K562 (cell line): ENCODE data around the gene CKM. TPM values are rescaled to one million over a fixed set of nuclear protein-coding genes. Genes with fewer than 3 reads are reported as not detected.

Source experiments
- ATAC-seq: fragments of 200-7000 bp; cut with Tn5 transposase; 3 replicates; pipeline ENCODE4 v1.9.1; 2020; ENCODE audit warnings: moderate library complexity
- BruUV-seq: library from RNA; stranded (reverse); fragments of 400-500 nt; replicated peaks from 2 replicates; lab custom pipeline; 2021; lab: Mats Ljungman, UMichigan
- CTCF ChIA-PET: fragments of 300-600 bp; formaldehyde crosslinking; extraction: SDS; loops from one replicate; lab custom pipeline; 2021; ENCODE audit warnings: low intra/inter-chr PET ratio; lab: Yijun Ruan, JAX
- POLR2A ChIA-PET: fragments of 300-600, 350-650 bp; sonication (Branson Sonifier 250); formaldehyde crosslinking; extraction: SDS; loops from one replicate; lab custom pipeline; 2021; ENCODE audit warnings: antibody characterized with exemption, inconsistent platforms; lab: Yijun Ruan, JAX
- DNase-seq, 4 experiments: peaks; one replicate each; pipeline versions ENCODE4 v3.0.0 to v3.0.0-alpha.2; 2011 to 2018; ENCODE audit warnings: low spot score in 3 of 4, mixed read lengths in 3 of 4; ENCODE audit errors: extremely low read depth in 1 of 4
- FAIRE-seq: peaks from 2 replicates; lab custom pipeline; 2011; peaks lifted over from hg19 to GRCh38; lab: Jason Lieb, UNC
- H2AFZ ChIP-seq: 2 replicates; pipeline ENCODE4 v1.6.0; 2011; ENCODE audit warnings: low read depth, low read length, control low read depth, inconsistent platforms
- H3K27ac ChIP-seq: fragments of 200-600 bp; 3 replicates; pipeline ENCODE4 v1.8.0; 2011; ENCODE audit warnings: low read depth, mild to moderate bottlenecking, control low read depth, inconsistent platforms, low read length, moderate library complexity, mixed read lengths; ENCODE audit errors: extremely low read depth
- H3K27me3 ChIP-seq, 2 experiments: fragments of 300-600 bp in 1 of 2; 2 replicates in 1 of 2; 3 replicates in 1 of 2; pipeline versions ENCODE4 v1.6.0 to v1.8.0; 2011; ENCODE audit warnings: inconsistent platforms in 2 of 2, low read length in 2 of 2, mild to moderate bottlenecking in 1 of 2, mixed read lengths in 1 of 2, moderate library complexity in 1 of 2; ENCODE audit not compliant: control insufficient read depth in 2 of 2, insufficient read depth in 2 of 2
- H3K36me3 ChIP-seq: fragments of 300-600 bp; 3 replicates; pipeline ENCODE4 v1.8.0; 2011; ENCODE audit warnings: mild to moderate bottlenecking, low read length, inconsistent platforms; ENCODE audit not compliant: control insufficient read depth, insufficient read depth
- H3K4me1 ChIP-seq, 2 experiments: fragments of 200-600 bp in 1 of 2; replicated peaks in 1 of 2; 2 replicates in 1 of 2; 3 replicates in 1 of 2; pipeline versions ENCODE4 v1.5.1 to v1.8.0; 2011; ENCODE audit warnings: inconsistent platforms in 2 of 2, low read length in 2 of 2, mild to moderate bottlenecking in 1 of 2, mixed read lengths in 1 of 2, moderate library complexity in 1 of 2; ENCODE audit not compliant: control insufficient read depth in 2 of 2, insufficient read depth in 2 of 2
- H3K4me2 ChIP-seq: 2 replicates; pipeline ENCODE4 v1.6.1; 2011; ENCODE audit warnings: low read length, control low read depth, inconsistent platforms, mixed read lengths; ENCODE audit not compliant: insufficient read depth
- H3K4me3 ChIP-seq: fragments of 200-600 bp; sonication (generic), shearing (Covaris generic); 2 replicates; pipeline ENCODE4 v1.5.1; 2016; ENCODE audit warnings: control low read depth, inconsistent platforms
- H3K79me2 ChIP-seq: fragments of 200-600 bp; 3 replicates; pipeline ENCODE4 v1.8.0; 2011; ENCODE audit warnings: low read length, inconsistent platforms; ENCODE audit not compliant: control insufficient read depth, insufficient read depth
- H3K9ac ChIP-seq, 2 experiments: 2 replicates each; pipeline versions ENCODE4 v1.6.0 to v1.6.1; 2011; ENCODE audit warnings: low read depth in 2 of 2, low read length in 2 of 2, control low read depth in 1 of 2, inconsistent platforms in 1 of 2, mild to moderate bottlenecking in 1 of 2, mixed read lengths in 1 of 2; ENCODE audit not compliant: insufficient read depth in 1 of 2
- H3K9me1 ChIP-seq: one replicate; pipeline ENCODE4 v1.6.0; 2011; ENCODE audit warnings: inconsistent platforms, mild to moderate bottlenecking, low read length, moderate library complexity; ENCODE audit not compliant: control insufficient read depth, insufficient read depth
- H3K9me3 ChIP-seq: replicated peaks from 2 replicates; pipeline ENCODE4 v1.5.1; 2011; ENCODE audit warnings: low read depth, low read length, inconsistent platforms; ENCODE audit not compliant: control insufficient read depth, insufficient read depth
- H4K20me1 ChIP-seq: replicated peaks from 2 replicates; pipeline ENCODE4 v1.6.1; 2011; ENCODE audit warnings: low read length, inconsistent platforms, mixed read lengths; ENCODE audit not compliant: control insufficient read depth, insufficient read depth
- ATF6 ChIP-seq: sonication (generic); formaldehyde crosslinking; IDR thresholded peaks from 2 replicates; pipeline ENCODE4 v1.4.0; 2020; ENCODE audit warnings: mild to moderate bottlenecking, missing genetic modification reagents
- CBX5 ChIP-seq: IDR thresholded peaks from 2 replicates; pipeline ENCODE4 v1.6.1; 2014; ENCODE audit warnings: low read depth, borderline replicate concordance
- FOXA3 ChIP-seq, 2 experiments: fragments of 450-650 bp in 1 of 2; sonication (generic) in 1 of 2; formaldehyde crosslinking; IDR thresholded peaks in 1 of 2; conservative IDR thresholded peaks in 1 of 2; 2 replicates each; pipeline versions ENCODE4 v1.4.0 to v1.8.0; 2020 to 2022; ENCODE audit warnings: mild to moderate bottlenecking in 2 of 2, missing genetic modification reagents in 1 of 2
- FOXK1 ChIP-seq: sonication (generic); formaldehyde crosslinking; IDR thresholded peaks from 2 replicates; pipeline ENCODE4 v1.8.0; 2022; ENCODE audit warnings: missing genetic modification reagents, mild to moderate bottlenecking, borderline replicate concordance
- HDAC1 ChIP-seq, 2 experiments: fragments of 450-650 bp; IDR thresholded peaks; 2 replicates each; pipeline ENCODE4 v1.6.1; 2016 to 2017; ENCODE audit warnings: inconsistent platforms in 1 of 2, mild to moderate bottlenecking in 1 of 2, moderate library complexity in 1 of 2
- PRMT5 ChIP-seq: sonication (generic); formaldehyde crosslinking; IDR thresholded peaks from 2 replicates; pipeline ENCODE4 v1.5.0; 2020; ENCODE audit warnings: missing genetic modification reagents
- RAD51 ChIP-seq: fragments of 450-650 bp; IDR thresholded peaks from 2 replicates; pipeline ENCODE4 v1.7.1; 2016; ENCODE audit warnings: low read depth, mild to moderate bottlenecking, borderline replicate concordance
- SMAD4 ChIP-seq: fragments of 250-450 bp; sonication (Bioruptor Pico); conservative IDR thresholded peaks from 2 replicates; pipeline ENCODE4 v1.8.0; 2021; ENCODE audit warnings: inconsistent platforms, mild to moderate bottlenecking, moderate library complexity
- SPI1 ChIP-seq: IDR thresholded peaks from 2 replicates; pipeline ENCODE4 v1.6.1; 2011; ENCODE audit warnings: low read depth, low read length, control low read depth, borderline replicate concordance
- TEAD4 ChIP-seq, 2 experiments: sonication (generic) in 1 of 2; formaldehyde crosslinking in 1 of 2; IDR thresholded peaks; 2 replicates each; pipeline versions ENCODE4 v1.6.1 to v1.8.0; 2012 to 2022; ENCODE audit warnings: borderline replicate concordance in 1 of 2, inconsistent platforms in 1 of 2, low read length in 1 of 2, mild to moderate bottlenecking in 1 of 2, missing genetic modification reagents in 1 of 2
- ZBTB7A ChIP-seq: IDR thresholded peaks from 2 replicates; pipeline ENCODE4 v1.6.1; 2011; ENCODE audit warnings: low read depth, mild to moderate bottlenecking, low read length, moderate library complexity, borderline replicate concordance; ENCODE audit not compliant: control insufficient read depth
- ZNF444 ChIP-seq: fragments of 250-450 bp; sonication (Bioruptor Pico); IDR thresholded peaks from 2 replicates; pipeline ENCODE4 v1.4.0; 2020; ENCODE audit warnings: mild to moderate bottlenecking, moderate library complexity
- WGBS: fragments of 100-300 bp; shearing (Covaris generic); methylation state at CpG from one replicate; pipeline ENCODE4 v1.1.6; 2016; ENCODE audit warnings: low coverage, mixed read lengths; ENCODE audit not compliant: insufficient coverage; ENCODE audit errors: missing lambda C conversion rate; 5-methylcytosine and 5-hydroxymethylcytosine counted together
- in situ Hi-C: fragments of 300-500 bp; cut with MboI; formaldehyde crosslinking; loops from 4 replicates; pipeline ENCODE4 v1.15.0; 2018; ENCODE audit warnings: inconsistent platforms, mixed read lengths
- intact Hi-C: fragments of 100-400 bp; cut with micrococcal nuclease; formaldehyde crosslinking; loops from 2 replicates; pipeline ENCODE4 v1.14.2; 2022
- polyA plus RNA-seq, 8 experiments: library from polyadenylated mRNA; depleted of rRNA in 4 of 8; stranded (reverse) in 5 of 8; unstranded in 3 of 8; fragments of >200 nt; fragmentation: Nextera tagmentation in 2 of 8; fragmentation: Illumina TruSeq in 1 of 8; extraction: Ambion mirVana in 2 of 8; extraction: Trizol in 1 of 8; gene quantifications; 2 replicates each; pipeline versions ENCODE4 v1.2.1 to v1.2.3, GENCODE V29; 2011 to 2014; ENCODE audit warnings: inconsistent platforms in 1 of 8, missing spikeins in 1 of 8
- total RNA-seq, 7 experiments: library from RNA; depleted of rRNA in 6 of 7; stranded (reverse); fragments of >200 nt in 6 of 7; fragmentation: Illumina TruSeq in 2 of 7; extraction: Trizol in 2 of 7; gene quantifications; 2 replicates each; pipeline versions ENCODE4 v1.2.1 to v1.2.3, GENCODE V29; 2011 to 2021; ENCODE audit warnings: low replicate concordance in 1 of 7
- TF ChIP-seq, protein P1 (sequence below): fragments of 450-650 bp; IDR thresholded peaks from 2 replicates; pipeline ENCODE4 v1.6.1; 2017; ENCODE audit warnings: mild to moderate bottlenecking, moderate library complexity
- TF ChIP-seq, protein P2 (sequence below): fragments of 250-450 bp; sonication (Bioruptor Pico); IDR thresholded peaks from 2 replicates; pipeline ENCODE4 v1.9.0; 2021; ENCODE audit warnings: mild to moderate bottlenecking
- TF ChIP-seq, protein P3 (sequence below): sonication (generic); formaldehyde crosslinking; IDR thresholded peaks from 2 replicates; pipeline ENCODE4 v1.8.1; 2023; ENCODE audit warnings: mild to moderate bottlenecking, missing genetic modification reagents

Gene CKM
- total and polyA plus RNA-seq, 9 of the 15 experiments (the other 6 are each of a cell fraction or from before 2014, with no cell fraction given): 0.06 to 0.17 (median 0.09) TPM; not detected in 4

DNA sequence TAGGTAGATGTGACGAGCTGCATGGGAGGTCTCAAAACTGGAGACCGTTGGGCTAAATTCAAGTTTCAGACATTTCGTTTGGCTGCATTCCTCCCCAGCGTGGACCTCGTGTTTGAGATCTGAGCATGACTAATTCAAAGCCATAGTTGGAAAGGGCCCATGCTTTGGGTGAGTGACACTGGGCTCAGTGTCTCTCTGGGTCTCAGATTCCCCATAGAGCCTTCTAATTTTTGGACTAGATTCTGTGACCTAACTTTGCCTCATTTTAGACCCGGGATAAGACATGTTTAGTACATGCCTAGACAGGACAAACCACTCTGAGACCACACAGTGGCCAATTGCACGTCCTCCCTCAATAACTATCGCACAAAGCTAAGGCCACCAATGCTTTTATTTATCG, 16.6 kb downstream of the CKM start:
- Histone ChIP-seq H3K9me3 (0 out of 2 replicates have a peak, but pooled peaks cover 2% of the 10 kb centered on the region), H3K9ac (peak overlapping the region in 1 of 2 experiments; percentile 43; a peak in 1 of 4 replicates), H3K4me1 (peaks cover 4 to 18% of the 10 kb centered on the region in 2 experiments; a peak in 4 of 5 replicates), H3K9me1 (no peaks in the 10 kb centered on the region), H3K27ac (no peak overlapping the region), H3K79me2 (no peaks in the 10 kb centered on the region), H3K4me3 (no peak overlapping the region), H4K20me1 (no peaks in the 10 kb centered on the region), H3K4me2 (no peak overlapping the region), H3K27me3 (no peaks in the 10 kb centered on the region), H3K36me3 (no peaks in the 10 kb centered on the region), H2AFZ (peak overlapping the region; percentile 48; the same call in 1 of the 2 replicates)
- FAIRE-seq: no peak
- no TSS peak for BruUV-seq
- no peak for DNase-seq
- ATAC-seq: no peak
- ChIA-PET POLR2A (interaction anchor here (0.6 to 1.1 kb wide), 2 partner anchors 36 to 84 kb away, joined by 3 to 5 read pairs; no protein-coding TSS in a partner anchor), CTCF (no interaction called here)
- 35% methylated on average over 9 of the region's 9 CpGs for WGBS
- in situ Hi-C loops (no loop called here), intact Hi-C loops (no loop called here)
- TF ChIP-seq, protein P1, sequence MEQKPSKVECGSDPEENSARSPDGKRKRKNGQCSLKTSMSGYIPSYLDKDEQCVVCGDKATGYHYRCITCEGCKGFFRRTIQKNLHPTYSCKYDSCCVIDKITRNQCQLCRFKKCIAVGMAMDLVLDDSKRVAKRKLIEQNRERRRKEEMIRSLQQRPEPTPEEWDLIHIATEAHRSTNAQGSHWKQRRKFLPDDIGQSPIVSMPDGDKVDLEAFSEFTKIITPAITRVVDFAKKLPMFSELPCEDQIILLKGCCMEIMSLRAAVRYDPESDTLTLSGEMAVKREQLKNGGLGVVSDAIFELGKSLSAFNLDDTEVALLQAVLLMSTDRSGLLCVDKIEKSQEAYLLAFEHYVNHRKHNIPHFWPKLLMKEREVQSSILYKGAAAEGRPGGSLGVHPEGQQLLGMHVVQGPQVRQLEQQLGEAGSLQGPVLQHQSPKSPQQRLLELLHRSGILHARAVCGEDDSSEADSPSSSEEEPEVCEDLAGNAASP: no peak
- TF ChIP-seq, protein P2, sequence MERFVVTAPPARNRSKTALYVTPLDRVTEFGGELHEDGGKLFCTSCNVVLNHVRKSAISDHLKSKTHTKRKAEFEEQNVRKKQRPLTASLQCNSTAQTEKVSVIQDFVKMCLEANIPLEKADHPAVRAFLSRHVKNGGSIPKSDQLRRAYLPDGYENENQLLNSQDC (CRISPR knock-in tag): no peak
- TF ChIP-seq TEAD4 (IDR thresholded peaks at IDR 0.05; ENCODE audit: low read length): no peak
- TF ChIP-seq TEAD4 (CRISPR knock-in tag; IDR thresholded peaks at IDR 0.05; ENCODE audit: borderline replicate concordance): no peak
- no peak for TF ChIP-seq ATF6 (CRISPR knock-in tag)
- TF ChIP-seq SMAD4 (CRISPR knock-in tag): no peak
- TF ChIP-seq FOXA3 (CRISPR knock-in tag; conservative IDR thresholded peaks at IDR 0.05 in 1 of 2, IDR thresholded peaks at IDR 0.05 in 1 of 2): no peak
- no peak for TF ChIP-seq PRMT5 (CRISPR knock-in tag)
- TF ChIP-seq, protein P3, sequence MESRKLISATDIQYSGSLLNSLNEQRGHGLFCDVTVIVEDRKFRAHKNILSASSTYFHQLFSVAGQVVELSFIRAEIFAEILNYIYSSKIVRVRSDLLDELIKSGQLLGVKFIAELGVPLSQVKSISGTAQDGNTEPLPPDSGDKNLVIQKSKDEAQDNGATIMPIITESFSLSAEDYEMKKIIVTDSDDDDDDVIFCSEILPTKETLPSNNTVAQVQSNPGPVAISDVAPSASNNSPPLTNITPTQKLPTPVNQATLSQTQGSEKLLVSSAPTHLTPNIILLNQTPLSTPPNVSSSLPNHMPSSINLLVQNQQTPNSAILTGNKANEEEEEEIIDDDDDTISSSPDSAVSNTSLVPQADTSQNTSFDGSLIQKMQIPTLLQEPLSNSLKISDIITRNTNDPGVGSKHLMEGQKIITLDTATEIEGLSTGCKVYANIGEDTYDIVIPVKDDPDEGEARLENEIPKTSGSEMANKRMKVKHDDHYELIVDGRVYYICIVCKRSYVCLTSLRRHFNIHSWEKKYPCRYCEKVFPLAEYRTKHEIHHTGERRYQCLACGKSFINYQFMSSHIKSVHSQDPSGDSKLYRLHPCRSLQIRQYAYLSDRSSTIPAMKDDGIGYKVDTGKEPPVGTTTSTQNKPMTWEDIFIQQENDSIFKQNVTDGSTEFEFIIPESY (CRISPR knock-in tag): no peak
- no peak for TF ChIP-seq RAD51
- TF ChIP-seq CBX5: no peak
- TF ChIP-seq HDAC1 (IDR thresholded peaks at IDR 0.05): no peak
- TF ChIP-seq ZBTB7A: no peak
- no peak for TF ChIP-seq SPI1
- no peak for TF ChIP-seq ZNF444 (CRISPR knock-in tag)
- TF ChIP-seq FOXK1 (CRISPR knock-in tag): no peak
